Activated B cell treated with CpG ODN at 0.5 μM for 24 hours (primary cell): ENCODE measurements around the gene VCX2. TPM values are rescaled to one million over a fixed set of nuclear protein-coding genes. Genes with fewer than 3 reads are reported as not detected.
"Not testable (repeated sequence)": the region's sequence is repeated elsewhere in the genome, so short reads cannot be mapped to it uniquely, and the experiment has no call there.

ENCODE experiments used
- ATAC-seq: fragments of 200-7000 bp; cut with Tn5 transposase; one replicate; pipeline ENCODE4 v1.10.0; 2021; ENCODE audit warnings: low read depth, mild to moderate bottlenecking, moderate library complexity
- CTCF ChIA-PET: fragments of 350-600 bp; sonication (Branson Sonifier 250); formaldehyde crosslinking; loops from one replicate; lab custom pipeline; 2021; ENCODE audit warnings: antibody characterized with exemption; lab: Charles Lee
- POLR2A ChIA-PET: fragments of 350-600 bp; sonication (Branson Sonifier 250); formaldehyde crosslinking; loops from one replicate; lab custom pipeline; 2021; ENCODE audit warnings: antibody characterized with exemption; lab: Charles Lee
- DNase-seq: peaks from one replicate; pipeline ENCODE4 v3.0.0; 2022
- H3K27ac Mint-ChIP-seq: one replicate; pipeline ENCODE4 v1.8.0; 2020; ENCODE audit warnings: mixed read lengths
- H3K27me3 Mint-ChIP-seq: one replicate; pipeline ENCODE4 v1.8.0; 2021; ENCODE audit warnings: mixed read lengths
- H3K36me3 Mint-ChIP-seq: one replicate; pipeline ENCODE4 v1.8.0; 2021; ENCODE audit warnings: low read depth, mixed read lengths
- H3K4me1 Mint-ChIP-seq: one replicate; pipeline ENCODE4 v1.8.0; 2021; ENCODE audit warnings: mixed read lengths
- H3K4me3 Mint-ChIP-seq: one replicate; pipeline ENCODE4 v1.8.0; 2020; ENCODE audit warnings: mild to moderate bottlenecking, mixed read lengths
- H3K9me3 Mint-ChIP-seq: one replicate; pipeline ENCODE4 v1.8.0; 2020; ENCODE audit warnings: mixed read lengths
- CTCF ChIP-seq: fragments of 200-600 bp; IDR thresholded peaks from one replicate; pipeline ENCODE4 v1.8.0; 2022; ENCODE audit warnings: antibody characterized with exemption, mild to moderate bottlenecking
- intact Hi-C: fragments of 100-400 bp; cut with micrococcal nuclease; formaldehyde crosslinking; loops from one replicate; pipeline ENCODE4 v1.15.1; 2024
- total RNA-seq: library from RNA; stranded (reverse); gene quantifications from 2 replicates; pipeline ENCODE4 v1.2.3, GENCODE V29; 2022

The VCX2 gene
- not detected in 2 replicates for total RNA-seq

- intact Hi-C loops, ATAC-seq, H3K4me1 Mint-ChIP-seq, H3K27me3 Mint-ChIP-seq, H3K27ac Mint-ChIP-seq, POLR2A ChIA-PET, CTCF ChIA-PET, H3K9me3 Mint-ChIP-seq, H3K36me3 Mint-ChIP-seq, H3K4me3 Mint-ChIP-seq, DNase-seq: not testable (repeated sequence)
Observed at GRCh38 chrX:8171169-8171568, at the start of gene VCX2. Gene VCX2, minus strand, starts transcription at chrX:8171267. Its CDS starts 624 bp downstream, at chrX:8170643.

GRCh38 chrX:8204943-8205342, 33.9 kb upstream of the VCX2 start:
- Mint-ChIP-seq H3K4me1 (no peaks in the 10 kb centered on the region), H3K4me3 (no peak overlapping the region), H3K27me3 (no peaks in the 10 kb centered on the region), H3K36me3 (no peaks in the 10 kb centered on the region), H3K9me3 (peaks cover 3% of the 10 kb centered on the region), H3K27ac (no peak overlapping the region)
- DNase-seq: no peak
- no peak for ATAC-seq
- TF ChIP-seq CTCF: no peak
- POLR2A ChIA-PET: no interaction called here
- intact Hi-C loops: no loop called here
- CTCF ChIA-PET: no interaction called here

- ATAC-seq (no peak), DNase-seq (no peak)
- Mint-ChIP-seq H3K4me3 (no peak overlapping the region), H3K9me3 (peaks cover 3% of the 10 kb centered on the region), H3K27ac (no peak overlapping the region), H3K36me3 (no peaks in the 10 kb centered on the region), H3K27me3 (no peaks in the 10 kb centered on the region), H3K4me1 (no peaks in the 10 kb centered on the region)
- CTCF ChIA-PET: no interaction called here
- POLR2A ChIA-PET: no interaction called here
- intact Hi-C loops: no loop called here
- TF ChIP-seq CTCF: no peak
Observed at GRCh38 chrX:8204169-8204935, 33.3 kb upstream of the VCX2 start.

- no peaks in the 10 kb centered on the region for H3K27me3 Mint-ChIP-seq
- no peaks in the 10 kb centered on the region for H3K36me3 Mint-ChIP-seq
- ATAC-seq (no peak), DNase-seq (no peak)
- H3K9me3 Mint-ChIP-seq: peaks cover 3% of the 10 kb centered on the region
- ChIA-PET CTCF (no interaction called here), POLR2A (no interaction called here)
- H3K27ac Mint-ChIP-seq: no peak overlapping the region
- H3K4me1 Mint-ChIP-seq: no peaks in the 10 kb centered on the region
- intact Hi-C loops: no loop called here
- no peak overlapping the region for H3K4me3 Mint-ChIP-seq
- no peak for TF ChIP-seq CTCF
Observed at GRCh38 chrX:8201896-8202331, 30.8 kb upstream of the VCX2 start.

- H3K9me3 Mint-ChIP-seq: no peaks in the 10 kb centered on the region
- no peak overlapping the region for H3K27ac Mint-ChIP-seq
- H3K4me1 Mint-ChIP-seq: no peaks in the 10 kb centered on the region
- CTCF ChIA-PET: no interaction called here
- DNase-seq (no peak), ATAC-seq (no peak)
- H3K4me3 Mint-ChIP-seq: no peak overlapping the region
- no peaks in the 10 kb centered on the region for H3K36me3 Mint-ChIP-seq
- POLR2A ChIA-PET: no interaction called here
- intact Hi-C loops: no loop called here
- TF ChIP-seq CTCF: no peak
- H3K27me3 Mint-ChIP-seq: no peaks in the 10 kb centered on the region
Observed at GRCh38 chrX:8196776-8197175, 25.7 kb upstream of the VCX2 start.
